Measurements from ENCODE around the gene LPAR1.

- no peak for TF ChIP-seq POLR2A (IDR thresholded peaks at IDR 0.05)
- TF ChIP-seq, protein P1, sequence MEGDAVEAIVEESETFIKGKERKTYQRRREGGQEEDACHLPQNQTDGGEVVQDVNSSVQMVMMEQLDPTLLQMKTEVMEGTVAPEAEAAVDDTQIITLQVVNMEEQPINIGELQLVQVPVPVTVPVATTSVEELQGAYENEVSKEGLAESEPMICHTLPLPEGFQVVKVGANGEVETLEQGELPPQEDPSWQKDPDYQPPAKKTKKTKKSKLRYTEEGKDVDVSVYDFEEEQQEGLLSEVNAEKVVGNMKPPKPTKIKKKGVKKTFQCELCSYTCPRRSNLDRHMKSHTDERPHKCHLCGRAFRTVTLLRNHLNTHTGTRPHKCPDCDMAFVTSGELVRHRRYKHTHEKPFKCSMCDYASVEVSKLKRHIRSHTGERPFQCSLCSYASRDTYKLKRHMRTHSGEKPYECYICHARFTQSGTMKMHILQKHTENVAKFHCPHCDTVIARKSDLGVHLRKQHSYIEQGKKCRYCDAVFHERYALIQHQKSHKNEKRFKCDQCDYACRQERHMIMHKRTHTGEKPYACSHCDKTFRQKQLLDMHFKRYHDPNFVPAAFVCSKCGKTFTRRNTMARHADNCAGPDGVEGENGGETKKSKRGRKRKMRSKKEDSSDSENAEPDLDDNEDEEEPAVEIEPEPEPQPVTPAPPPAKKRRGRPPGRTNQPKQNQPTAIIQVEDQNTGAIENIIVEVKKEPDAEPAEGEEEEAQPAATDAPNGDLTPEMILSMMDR (IDR thresholded peaks at IDR 0.05), result no peak
Measured at GRCh38 chr9:110908894-110909293, 129.4 kb downstream of the LPAR1 start.

Data from heart left ventricle (tissue), 13 donors.